ENCODE measurements around the gene TEPSIN.

- TF ChIP-seq, protein P1, sequence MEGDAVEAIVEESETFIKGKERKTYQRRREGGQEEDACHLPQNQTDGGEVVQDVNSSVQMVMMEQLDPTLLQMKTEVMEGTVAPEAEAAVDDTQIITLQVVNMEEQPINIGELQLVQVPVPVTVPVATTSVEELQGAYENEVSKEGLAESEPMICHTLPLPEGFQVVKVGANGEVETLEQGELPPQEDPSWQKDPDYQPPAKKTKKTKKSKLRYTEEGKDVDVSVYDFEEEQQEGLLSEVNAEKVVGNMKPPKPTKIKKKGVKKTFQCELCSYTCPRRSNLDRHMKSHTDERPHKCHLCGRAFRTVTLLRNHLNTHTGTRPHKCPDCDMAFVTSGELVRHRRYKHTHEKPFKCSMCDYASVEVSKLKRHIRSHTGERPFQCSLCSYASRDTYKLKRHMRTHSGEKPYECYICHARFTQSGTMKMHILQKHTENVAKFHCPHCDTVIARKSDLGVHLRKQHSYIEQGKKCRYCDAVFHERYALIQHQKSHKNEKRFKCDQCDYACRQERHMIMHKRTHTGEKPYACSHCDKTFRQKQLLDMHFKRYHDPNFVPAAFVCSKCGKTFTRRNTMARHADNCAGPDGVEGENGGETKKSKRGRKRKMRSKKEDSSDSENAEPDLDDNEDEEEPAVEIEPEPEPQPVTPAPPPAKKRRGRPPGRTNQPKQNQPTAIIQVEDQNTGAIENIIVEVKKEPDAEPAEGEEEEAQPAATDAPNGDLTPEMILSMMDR (IDR thresholded peaks at IDR 0.05), result no peak
- TF ChIP-seq POLR2A (IDR thresholded peaks at IDR 0.05), result no peak
- TF ChIP-seq POLR2AphosphoS5 (IDR thresholded peaks at IDR 0.05; ENCODE audit: insufficient read depth in 1 of 2, low read depth in 1 of 2), result no peak
Measured at GRCh38 chr17:81210466-81210865, 28.4 kb downstream of the TEPSIN start.
